HCT116 (cell line): ENCODE measurements around the gene INPP5B. TPM values are rescaled to one million over a fixed set of nuclear protein-coding genes. Genes with fewer than 3 reads are reported as not detected.

Experiments
- ATAC-seq: fragments of 200-7000 bp; cut with Tn5 transposase; 2 replicates; pipeline ENCODE4 v1.9.1; 2020; ENCODE audit warnings: mild to moderate bottlenecking, moderate library complexity
- BruUV-seq: library from RNA; stranded (reverse); fragments of 400-500 nt; replicated peaks from 2 replicates; lab custom pipeline; 2021; lab: Mats Ljungman, UMichigan
- CTCF ChIA-PET: fragments of 300-600 bp; sonication (Branson Sonifier 250); formaldehyde crosslinking; loops from one replicate; lab custom pipeline; 2021; ENCODE audit warnings: antibody characterized with exemption; lab: Charles Lee
- POLR2A ChIA-PET: fragments of 300-600, 350-600 bp; sonication (Branson Sonifier 250); formaldehyde crosslinking; loops from one replicate; lab custom pipeline; 2021; ENCODE audit warnings: antibody characterized with exemption; lab: Charles Lee
- RAD21 ChIA-PET, 2 experiments: fragments of 300-600 bp; sonication (Branson Sonifier 250); formaldehyde crosslinking; loops; one replicate each; lab custom pipeline; 2023; ENCODE audit warnings: low total read pairs in 2 of 2; ENCODE audit not compliant: uncharacterized antibody in 2 of 2, unreplicated experiment in 2 of 2, low non-redundant PET in 1 of 2; lab: Charles Lee
- DNase-seq: peaks from one replicate; pipeline ENCODE4 v3.0.0-alpha.2; 2010; ENCODE audit warnings: low read depth, low spot score
- H2AFZ ChIP-seq: fragments of 200-600 bp; shearing (Covaris generic), sonication (generic); 2 replicates; pipeline ENCODE4 v1.6.1; 2017; ENCODE audit warnings: low read depth, mixed run types, mixed read lengths, antibody characterized with exemption, low read length; ENCODE audit not compliant: poor library complexity, severe bottlenecking
- H3K27ac ChIP-seq: 2 replicates; pipeline ENCODE4 v1.5.1; 2012; ENCODE audit warnings: low read depth, low read length
- H3K27me3 ChIP-seq: fragments of 200-600 bp; sonication (generic); 2 replicates; pipeline ENCODE4 v1.6.1; 2016; ENCODE audit warnings: mixed run types, low read length, mixed read lengths; ENCODE audit not compliant: insufficient read depth
- H3K36me3 ChIP-seq, 2 experiments: fragments of 200-500 bp in 1 of 2; fragments of 200-600 bp in 1 of 2; sonication (Bioruptor generic) in 1 of 2; sonication (generic) in 1 of 2; 2 replicates each; pipeline versions ENCODE4 v1.5.1 to v1.6.1; 2014 to 2016; ENCODE audit warnings: low read length in 2 of 2, inconsistent platforms in 1 of 2, mixed read lengths in 1 of 2, mixed run types in 1 of 2; ENCODE audit not compliant: insufficient read depth in 2 of 2, control insufficient read depth in 1 of 2
- H3K4me1 ChIP-seq, 2 experiments: fragments of 200-600 bp in 1 of 2; sonication (generic) in 1 of 2; 2 replicates each; pipeline versions ENCODE4 v1.5.1 to v1.6.1; 2012 to 2017; ENCODE audit warnings: low read length in 2 of 2, inconsistent platforms in 1 of 2, mild to moderate bottlenecking in 1 of 2, mixed read lengths in 1 of 2, mixed run types in 1 of 2, moderate library complexity in 1 of 2; ENCODE audit not compliant: insufficient read depth in 2 of 2, control insufficient read depth in 1 of 2
- H3K4me2 ChIP-seq: fragments of 200-600 bp; sonication (generic); 2 replicates; pipeline ENCODE4 v1.6.1; 2017; ENCODE audit warnings: mixed run types, low read length, mixed read lengths
- H3K4me3 ChIP-seq, 2 experiments: fragments of 200-600 bp in 1 of 2; sonication (generic) in 1 of 2; replicated peaks in 1 of 2; 2 replicates each; pipeline ENCODE4 v1.5.1; 2011 to 2016; ENCODE audit warnings: low read length in 2 of 2, control low read depth in 1 of 2, low read depth in 1 of 2, mild to moderate bottlenecking in 1 of 2, mixed read lengths in 1 of 2, mixed run types in 1 of 2
- H3K79me2 ChIP-seq: fragments of 200-600 bp; sonication (generic); 2 replicates; pipeline ENCODE4 v1.6.1; 2017; ENCODE audit warnings: mild to moderate bottlenecking, mixed run types, low read length, moderate library complexity, mixed read lengths; ENCODE audit not compliant: insufficient read depth
- H3K9ac ChIP-seq: fragments of 200-600 bp; sonication (generic); 2 replicates; pipeline ENCODE4 v1.6.1; 2016; ENCODE audit warnings: low read length, mixed read lengths
- H3K9me2 ChIP-seq: fragments of 200-600 bp; sonication (generic), shearing (Covaris generic); 2 replicates; pipeline ENCODE4 v1.6.1; 2017; ENCODE audit warnings: mixed run types, mild to moderate bottlenecking, moderate library complexity; ENCODE audit not compliant: insufficient read depth
- H3K9me3 ChIP-seq, 2 experiments: fragments of 200-500 bp in 1 of 2; fragments of 200-600 bp in 1 of 2; sonication (Bioruptor generic) in 1 of 2; sonication (generic) in 1 of 2; 2 replicates each; pipeline ENCODE4 v1.6.1; 2014 to 2017; ENCODE audit warnings: low read length in 2 of 2, mixed read lengths in 2 of 2, inconsistent platforms in 1 of 2, low read depth in 1 of 2, mild to moderate bottlenecking in 1 of 2, mixed run types in 1 of 2, moderate library complexity in 1 of 2; ENCODE audit not compliant: control insufficient read depth in 1 of 2, insufficient read depth in 1 of 2
- H4K20me1 ChIP-seq: fragments of 200-600 bp; sonication (generic), shearing (Covaris generic); 2 replicates; pipeline ENCODE4 v1.6.1; 2017; ENCODE audit warnings: mixed run types, mild to moderate bottlenecking, moderate library complexity; ENCODE audit not compliant: insufficient read depth
- CBX3 ChIP-seq: IDR thresholded peaks from 2 replicates; pipeline ENCODE4 v1.6.1; 2012; ENCODE audit warnings: low read depth
- EGR1 ChIP-seq: IDR thresholded peaks from 2 replicates; pipeline ENCODE4 v1.6.1; 2012; ENCODE audit warnings: low read depth
- ELF1 ChIP-seq: IDR thresholded peaks from 2 replicates; pipeline ENCODE4 v1.6.1; 2012; ENCODE audit warnings: low read depth, borderline replicate concordance
- EZH2phosphoT487 ChIP-seq: fragments of 200-600 bp; IDR thresholded peaks from 2 replicates; pipeline ENCODE4 v1.6.1; 2018; ENCODE audit warnings: antibody characterized with exemption, borderline replicate concordance
- FOSL1 ChIP-seq: IDR thresholded peaks from 2 replicates; pipeline ENCODE4 v1.6.1; 2012; ENCODE audit warnings: low read depth
- JUND ChIP-seq: IDR thresholded peaks from 2 replicates; pipeline ENCODE4 v1.6.1; 2012
- POLR2AphosphoS5 ChIP-seq: IDR thresholded peaks from 2 replicates; pipeline ENCODE4 v1.6.1; 2011; ENCODE audit warnings: mild to moderate bottlenecking, low read depth, low read length, moderate library complexity
- SIN3A ChIP-seq: IDR thresholded peaks from 2 replicates; pipeline ENCODE4 v1.6.1; 2012; ENCODE audit warnings: low read depth
- SRF ChIP-seq: IDR thresholded peaks from 2 replicates; pipeline ENCODE4 v1.6.1; 2012; ENCODE audit warnings: low read depth
- TCF7L2 ChIP-seq: IDR thresholded peaks from 2 replicates; pipeline ENCODE4 v1.7.0; 2011; ENCODE audit warnings: borderline replicate concordance, inconsistent platforms; ENCODE audit not compliant: insufficient read depth, insufficient read length; ENCODE audit errors: extremely low read depth
- ZFX ChIP-seq: fragments of 450-650 bp; IDR thresholded peaks from 2 replicates; pipeline ENCODE4 v1.6.1; 2017
- ZNF274 ChIP-seq: fragments of 200-500 bp; sonication (Bioruptor generic); IDR thresholded peaks from 2 replicates; pipeline ENCODE4 v1.6.1; 2014; ENCODE audit warnings: mild to moderate bottlenecking, low read depth, low read length, inconsistent platforms
- intact Hi-C: fragments of 100-400 bp; cut with micrococcal nuclease; formaldehyde crosslinking; loops from 2 replicates; pipeline ENCODE4 v1.10.0; 2022
- total RNA-seq: library from RNA; stranded (reverse); gene quantifications from one replicate; pipeline ENCODE4 v1.2.1, GENCODE V29; 2021; ENCODE audit not compliant: unreplicated experiment
- TF ChIP-seq, protein P1 (sequence below): IDR thresholded peaks from 2 replicates; pipeline ENCODE4 v1.6.1; 2011; ENCODE audit warnings: mild to moderate bottlenecking, low read length, moderate library complexity; ENCODE audit not compliant: insufficient replicate concordance; ENCODE audit errors: extremely low read depth
- TF ChIP-seq, protein P2 (sequence below): IDR thresholded peaks from 2 replicates; pipeline ENCODE4 v1.6.1; 2012

Gene INPP5B
- total RNA-seq, 1 experiment from 2014 or later, result 20.8 TPM

- DNase-seq (no peak), ATAC-seq (no peak)
- Histone ChIP-seq H3K9me2 (no peaks in the 10 kb centered on the region), H3K4me1 (peaks cover 17 to 18% of the 10 kb centered on the region in 2 experiments), H3K27me3 (no peaks in the 10 kb centered on the region)
- CTCF ChIA-PET, result no interaction called here
- TF ChIP-seq EZH2phosphoT487 (no peak), POLR2AphosphoS5 (no peak), TCF7L2 (no peak), SIN3A (no peak), FOSL1 (no peak), ZFX (no peak), SRF (no peak)
- TF ChIP-seq, protein P1, sequence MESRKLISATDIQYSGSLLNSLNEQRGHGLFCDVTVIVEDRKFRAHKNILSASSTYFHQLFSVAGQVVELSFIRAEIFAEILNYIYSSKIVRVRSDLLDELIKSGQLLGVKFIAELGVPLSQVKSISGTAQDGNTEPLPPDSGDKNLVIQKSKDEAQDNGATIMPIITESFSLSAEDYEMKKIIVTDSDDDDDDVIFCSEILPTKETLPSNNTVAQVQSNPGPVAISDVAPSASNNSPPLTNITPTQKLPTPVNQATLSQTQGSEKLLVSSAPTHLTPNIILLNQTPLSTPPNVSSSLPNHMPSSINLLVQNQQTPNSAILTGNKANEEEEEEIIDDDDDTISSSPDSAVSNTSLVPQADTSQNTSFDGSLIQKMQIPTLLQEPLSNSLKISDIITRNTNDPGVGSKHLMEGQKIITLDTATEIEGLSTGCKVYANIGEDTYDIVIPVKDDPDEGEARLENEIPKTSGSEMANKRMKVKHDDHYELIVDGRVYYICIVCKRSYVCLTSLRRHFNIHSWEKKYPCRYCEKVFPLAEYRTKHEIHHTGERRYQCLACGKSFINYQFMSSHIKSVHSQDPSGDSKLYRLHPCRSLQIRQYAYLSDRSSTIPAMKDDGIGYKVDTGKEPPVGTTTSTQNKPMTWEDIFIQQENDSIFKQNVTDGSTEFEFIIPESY, result no peak
- TF ChIP-seq, all 23 proteins: peak for 0
- H3K27ac ChIP-seq, result no peak overlapping the region
- no peaks in the 10 kb centered on the region for H4K20me1 ChIP-seq
- no peak overlapping the region for H3K4me2 ChIP-seq
- ChIA-PET POLR2A (no interaction called here), RAD21 (no interaction called here)
- BruUV-seq, result no TSS peak
- H3K36me3 ChIP-seq, result no peaks in the 10 kb centered on the region
- H2AFZ ChIP-seq, result no peak overlapping the region
- intact Hi-C loops, result no loop called here
- H3K79me2 ChIP-seq, result peaks cover 24% of the 10 kb centered on the region
- no peak overlapping the region for H3K4me3 ChIP-seq
- no peak overlapping the region for H3K9ac ChIP-seq
- H3K9me3 ChIP-seq, result no peaks in the 10 kb centered on the region
These were observed 21.5 kb downstream of the INPP5B start for GRCh38 chr1:37925316-37925715.

GRCh38 chr1:37923551-37923889 lies 23.3 kb downstream of the INPP5B start:
- no peak for DNase-seq
- ChIA-PET RAD21 (no interaction called here), CTCF (no interaction called here), POLR2A (no interaction called here)
- peaks cover 12% of the 10 kb centered on the region for H3K79me2 ChIP-seq
- no peak overlapping the region for H3K4me3 ChIP-seq
- H4K20me1 ChIP-seq, result no peaks in the 10 kb centered on the region
- no peak for ATAC-seq
- H3K36me3 ChIP-seq, result no peaks in the 10 kb centered on the region
- H3K9ac ChIP-seq, result no peak overlapping the region
- BruUV-seq, result no TSS peak
- H2AFZ ChIP-seq, result no peak overlapping the region
- H3K4me2 ChIP-seq, result no peak overlapping the region
- H3K27ac ChIP-seq, result no peak overlapping the region
- H3K4me1 ChIP-seq, result peaks cover 0 to under 1% of the 10 kb centered on the region in 2 experiments; a peak in 2 of 4 replicates
- TF ChIP-seq ELF1 (no peak), ZNF274 (no peak), SRF (no peak), TCF7L2 (no peak), POLR2AphosphoS5 (no peak), CBX3 (no peak), JUND (no peak), EGR1 (no peak), ZFX (no peak)
- TF ChIP-seq, protein P2, sequence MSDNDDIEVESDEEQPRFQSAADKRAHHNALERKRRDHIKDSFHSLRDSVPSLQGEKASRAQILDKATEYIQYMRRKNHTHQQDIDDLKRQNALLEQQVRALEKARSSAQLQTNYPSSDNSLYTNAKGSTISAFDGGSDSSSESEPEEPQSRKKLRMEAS, result no peak
- TF ChIP-seq, protein P1, result no peak
- H3K9me2 ChIP-seq, result no peaks in the 10 kb centered on the region
- intact Hi-C loops, result no loop called here
- no peaks in the 10 kb centered on the region for H3K27me3 ChIP-seq
- H3K9me3 ChIP-seq, result no peaks in the 10 kb centered on the region
